Trophoblast cell (in vitro differentiated cells and primary cell): ENCODE results near the gene DNAH2.
A peak's percentile ranks its signal among the peaks of the same experiment; 100 is the strongest.

Experiments
- DNase-seq, 2 donors: peaks; one replicate each; pipeline ENCODE4 v3.0.0-alpha.2; 2016
- H2AFZ ChIP-seq: 2 replicates; pipeline ENCODE4 v1.6.1; 2013; ENCODE audit warnings: low read length, moderate library complexity, mild to moderate bottlenecking; ENCODE audit not compliant: insufficient read depth, poor library complexity
- H2AK5ac ChIP-seq: 2 replicates; pipeline ENCODE4 v1.6.1; 2013; ENCODE audit warnings: mild to moderate bottlenecking, low read length
- H2BK120ac ChIP-seq: 2 replicates; pipeline ENCODE4 v1.6.1; 2013; ENCODE audit warnings: low read length, mild to moderate bottlenecking, moderate library complexity; ENCODE audit not compliant: insufficient read depth, poor library complexity
- H2BK12ac ChIP-seq: 2 replicates; pipeline ENCODE4 v1.6.1; 2013; ENCODE audit warnings: mild to moderate bottlenecking, low read length, moderate library complexity
- H2BK5ac ChIP-seq: 2 replicates; pipeline ENCODE4 v1.6.1; 2013; ENCODE audit warnings: low read length, low read depth, moderate library complexity, mild to moderate bottlenecking; ENCODE audit not compliant: poor library complexity
- H3K14ac ChIP-seq: 2 replicates; pipeline ENCODE4 v1.6.1; 2013; ENCODE audit warnings: mild to moderate bottlenecking, low read length
- H3K18ac ChIP-seq: 2 replicates; pipeline ENCODE4 v1.6.1; 2013; ENCODE audit warnings: mild to moderate bottlenecking, low read length
- H3K23ac ChIP-seq: 2 replicates; pipeline ENCODE4 v1.6.1; 2013; ENCODE audit warnings: low read length
- H3K27ac ChIP-seq: 2 replicates; pipeline ENCODE4 v1.5.1; 2013; ENCODE audit warnings: low read depth, mild to moderate bottlenecking, inconsistent platforms, low read length, moderate library complexity
- H3K27me3 ChIP-seq: 2 replicates; pipeline ENCODE4 v1.6.1; 2013; ENCODE audit warnings: inconsistent platforms, mild to moderate bottlenecking, low read length, moderate library complexity; ENCODE audit not compliant: insufficient read depth
- H3K36me3 ChIP-seq, 2 experiments: 1 replicate in 1 of 2; 2 replicates in 1 of 2; pipeline ENCODE4 v1.6.1; 2013; ENCODE audit warnings: low read length in 2 of 2, mild to moderate bottlenecking in 2 of 2, moderate library complexity in 1 of 2; ENCODE audit not compliant: insufficient read depth in 2 of 2, control insufficient read depth in 1 of 2
- H3K4ac ChIP-seq: 2 replicates; pipeline ENCODE4 v1.6.1; 2013; ENCODE audit warnings: low read depth, mild to moderate bottlenecking, low read length, moderate library complexity
- H3K4me1 ChIP-seq, 2 experiments: 1 replicate in 1 of 2; 2 replicates in 1 of 2; pipeline ENCODE4 v1.6.1; 2013; ENCODE audit warnings: low read length in 2 of 2, mild to moderate bottlenecking in 2 of 2, moderate library complexity in 1 of 2; ENCODE audit not compliant: insufficient read depth in 2 of 2, control insufficient read depth in 1 of 2
- H3K4me2 ChIP-seq: 2 replicates; pipeline ENCODE4 v1.6.1; 2013; ENCODE audit warnings: inconsistent platforms, mild to moderate bottlenecking, low read length, moderate library complexity
- H3K4me3 ChIP-seq: 2 replicates; pipeline ENCODE4 v1.5.1; 2013; ENCODE audit warnings: mild to moderate bottlenecking, low read depth, low read length, inconsistent platforms
- H3K79me1 ChIP-seq: one replicate; pipeline ENCODE4 v1.6.1; 2013; ENCODE audit warnings: low read length
- H3K79me2 ChIP-seq: 2 replicates; pipeline ENCODE4 v1.6.1; 2013; ENCODE audit warnings: low read length, mild to moderate bottlenecking; ENCODE audit not compliant: control insufficient read depth, insufficient read depth, poor library complexity
- H3K9ac ChIP-seq: 2 replicates; pipeline ENCODE4 v1.6.1; 2013; ENCODE audit warnings: mild to moderate bottlenecking, low read length
- H3K9me3 ChIP-seq: 2 replicates; pipeline ENCODE4 v1.6.1; 2013; ENCODE audit warnings: low read depth, mild to moderate bottlenecking, control low read depth, inconsistent platforms, low read length; ENCODE audit not compliant: insufficient read depth
- H4K12ac ChIP-seq: 2 replicates; pipeline ENCODE4 v1.6.1; 2013; ENCODE audit warnings: low read depth, mild to moderate bottlenecking, low read length, moderate library complexity
- H4K8ac ChIP-seq: 2 replicates; pipeline ENCODE4 v1.6.1; 2013; ENCODE audit warnings: low read depth, mild to moderate bottlenecking, low read length, moderate library complexity
- H4K91ac ChIP-seq: one replicate; pipeline ENCODE4 v1.6.1; 2013; ENCODE audit warnings: low read depth, mild to moderate bottlenecking, low read length, moderate library complexity
- WGBS: extraction: QIAGEN DNeasy Blood & Tissue Kit; methylation state at CpG from one replicate; pipeline ENCODE4 v1.1.7; 2013; ENCODE audit warnings: missing lambda C conversion rate; ENCODE audit not compliant: insufficient read length, insufficient coverage; ENCODE audit errors: extremely low coverage; 5-methylcytosine and 5-hydroxymethylcytosine counted together

The DNAH2 gene

DNA sequence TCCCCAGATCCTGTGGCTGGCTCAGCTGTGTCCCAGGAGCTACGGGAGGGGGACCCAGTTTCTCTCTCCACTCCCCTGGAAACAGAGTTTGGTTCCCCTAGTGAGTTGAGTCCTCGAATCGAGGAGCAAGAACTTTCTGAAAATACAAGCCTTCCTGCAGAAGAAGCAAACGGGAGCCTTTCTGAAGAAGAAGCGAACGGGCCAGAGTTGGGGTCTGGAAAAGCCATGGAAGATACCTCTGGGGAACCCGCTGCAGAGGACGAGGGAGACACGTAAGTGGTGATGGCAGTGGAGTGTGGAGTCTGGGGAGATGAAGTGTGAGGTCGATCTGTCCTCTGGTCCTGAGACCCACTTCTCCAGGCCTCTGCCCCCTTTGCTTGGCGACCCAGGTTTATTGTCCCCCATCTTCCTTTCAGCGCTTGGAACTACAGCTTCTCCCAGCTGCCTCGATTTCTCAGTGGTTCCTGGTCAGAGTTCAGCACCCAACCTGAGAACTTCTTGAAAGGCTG lies 28.7 kb upstream of the DNAH2 start:
- Histone ChIP-seq H3K27me3 (no peaks in the 10 kb centered on the region), H3K9me3 (no peaks in the 10 kb centered on the region), H3K4me1 (peaks cover 4 to 12% of the 10 kb centered on the region in 2 experiments), H2BK5ac (no peak overlapping the region), H4K12ac (no peak overlapping the region), H3K4me3 (peak overlapping the region; percentile 80), H2BK120ac (no peak overlapping the region), H2AFZ (peak overlapping the region; percentile 53), H3K18ac (peak overlapping the region; percentile 30), H3K23ac (no peak overlapping the region), H3K79me2 (peaks cover 15% of the 10 kb centered on the region), H3K9ac (peak overlapping the region; percentile 83), H3K36me3 (peaks cover 2 to 5% of the 10 kb centered on the region in 2 experiments), H3K27ac (peak overlapping the region; percentile 20), H3K14ac (peak overlapping the region; percentile 7), H4K91ac (peak overlapping the region; percentile 23), H4K8ac (peak overlapping the region; percentile 51), H3K79me1 (peaks cover 20% of the 10 kb centered on the region), H2BK12ac (no peak overlapping the region), H3K4ac (peak overlapping the region; percentile 46), H3K4me2 (peak overlapping the region; percentile 91), H2AK5ac (no peak overlapping the region)
- DNase-seq, result no peak
- no CpG with 5 or more reads among the region's 13 CpGs for WGBS

DNA sequence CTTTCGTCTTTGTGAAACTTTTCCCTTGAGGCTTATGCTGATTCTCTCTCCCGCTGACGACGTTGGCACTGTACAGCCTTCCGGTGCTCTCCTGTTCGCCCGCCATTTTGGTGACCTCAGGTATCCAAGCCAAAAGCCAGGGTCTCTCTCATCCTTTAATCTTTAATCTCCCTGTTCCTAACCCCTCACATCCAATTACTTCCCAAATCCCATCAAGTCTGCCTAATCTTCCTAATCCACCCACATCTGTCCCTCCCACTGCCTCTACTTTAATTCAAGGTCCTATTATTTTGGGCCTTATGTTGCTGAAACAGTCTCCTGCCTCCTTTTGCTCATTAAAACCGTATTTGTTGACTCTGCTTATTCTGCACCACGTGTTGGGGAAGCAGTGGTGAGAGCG lies 22.0 kb upstream of the DNAH2 start:
- no peak overlapping the region for H3K18ac ChIP-seq
- H3K36me3 ChIP-seq, result peaks cover 6 to 14% of the 10 kb centered on the region in 2 experiments
- no peak overlapping the region for H2BK120ac ChIP-seq
- no peak overlapping the region for H4K91ac ChIP-seq
- no peak overlapping the region for H3K27ac ChIP-seq
- H2AK5ac ChIP-seq, result no peak overlapping the region
- no peak overlapping the region for H2AFZ ChIP-seq
- no peak overlapping the region for H3K14ac ChIP-seq
- H3K9ac ChIP-seq, result no peak overlapping the region
- no peak overlapping the region for H3K23ac ChIP-seq
- no CpG with 5 or more reads among the region's 10 CpGs for WGBS
- H3K4ac ChIP-seq, result no peak overlapping the region
- no peak for DNase-seq
- no peak overlapping the region for H3K4me2 ChIP-seq
- no peaks in the 10 kb centered on the region for H3K4me1 ChIP-seq
- H3K9me3 ChIP-seq, result no peaks in the 10 kb centered on the region
- H4K12ac ChIP-seq, result no peak overlapping the region
- no peak overlapping the region for H4K8ac ChIP-seq
- H2BK12ac ChIP-seq, result no peak overlapping the region
- H2BK5ac ChIP-seq, result no peak overlapping the region
- no peaks in the 10 kb centered on the region for H3K79me2 ChIP-seq
- no peaks in the 10 kb centered on the region for H3K27me3 ChIP-seq
- no peak overlapping the region for H3K4me3 ChIP-seq
- no peaks in the 10 kb centered on the region for H3K79me1 ChIP-seq

DNA sequence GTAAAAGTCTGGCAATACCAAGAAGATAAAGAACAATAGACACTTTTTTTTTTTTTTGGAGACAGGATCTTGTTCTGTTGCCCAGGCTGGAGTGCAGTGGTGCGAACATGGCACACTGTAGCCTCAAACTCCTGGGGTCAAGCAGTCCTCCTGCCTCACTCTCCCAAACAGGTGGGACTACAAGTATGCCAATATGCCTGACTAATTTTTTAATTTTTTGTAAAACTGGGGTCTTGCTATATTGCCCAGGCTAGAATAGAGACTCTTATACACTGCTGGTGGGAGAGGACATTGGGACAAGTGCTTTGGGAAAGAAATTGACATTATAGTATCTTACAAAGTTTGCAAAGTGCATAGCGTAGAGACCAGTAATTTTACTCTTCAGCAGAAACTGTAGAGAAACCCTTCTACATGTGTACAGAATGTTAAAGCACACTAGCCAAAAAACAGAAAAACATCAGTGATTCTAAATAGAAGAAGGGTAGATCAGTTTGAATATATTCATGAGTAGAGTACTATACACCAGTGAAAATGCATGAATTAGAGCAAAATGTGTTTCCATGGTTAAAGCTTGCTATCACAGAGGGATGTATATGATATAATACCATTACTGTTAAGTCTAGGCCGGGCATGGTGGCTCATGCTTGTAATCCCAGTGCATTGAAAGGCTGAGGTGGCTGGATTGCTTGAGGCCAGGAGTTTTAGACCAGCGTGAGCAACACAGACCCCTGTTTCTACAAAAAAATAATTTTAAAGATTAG lies 19.5 kb upstream of the DNAH2 start:
- no peak overlapping the region for H2BK120ac ChIP-seq
- no peaks in the 10 kb centered on the region for H3K79me2 ChIP-seq
- H3K18ac ChIP-seq, result no peak overlapping the region
- no peak overlapping the region for H3K4me3 ChIP-seq
- no peak overlapping the region for H3K23ac ChIP-seq
- no peak overlapping the region for H4K12ac ChIP-seq
- no peak overlapping the region for H4K8ac ChIP-seq
- no peak overlapping the region for H2AK5ac ChIP-seq
- no peaks in the 10 kb centered on the region for H3K79me1 ChIP-seq
- H2BK12ac ChIP-seq, result no peak overlapping the region
- no peaks in the 10 kb centered on the region for H3K9me3 ChIP-seq
- no peaks in the 10 kb centered on the region for H3K27me3 ChIP-seq
- peaks cover under 1 to 2% of the 10 kb centered on the region in 2 experiments for H3K4me1 ChIP-seq
- WGBS, result no CpG with 5 or more reads among the region's 4 CpGs
- H3K27ac ChIP-seq, result no peak overlapping the region
- H3K9ac ChIP-seq, result no peak overlapping the region
- no peak overlapping the region for H2BK5ac ChIP-seq
- H2AFZ ChIP-seq, result no peak overlapping the region
- H3K14ac ChIP-seq, result no peak overlapping the region
- DNase-seq, result no peak
- H4K91ac ChIP-seq, result no peak overlapping the region
- H3K4me2 ChIP-seq, result no peak overlapping the region
- peaks cover 21 to 26% of the 10 kb centered on the region in 2 experiments for H3K36me3 ChIP-seq
- H3K4ac ChIP-seq, result no peak overlapping the region

- no peak overlapping the region for H3K4me3 ChIP-seq
- no peak overlapping the region for H4K8ac ChIP-seq
- H2BK120ac ChIP-seq, result no peak overlapping the region
- no peak overlapping the region for H3K9ac ChIP-seq
- H2BK5ac ChIP-seq, result no peak overlapping the region
- peaks cover 2% of the 10 kb centered on the region for H3K27me3 ChIP-seq
- peaks cover 22% of the 10 kb centered on the region in 2 experiments for H3K36me3 ChIP-seq
- no peak overlapping the region for H3K14ac ChIP-seq
- no peak overlapping the region for H3K4ac ChIP-seq
- no peak overlapping the region for H4K12ac ChIP-seq
- no peak overlapping the region for H3K27ac ChIP-seq
- H3K23ac ChIP-seq, result no peak overlapping the region
- H3K4me2 ChIP-seq, result no peak overlapping the region
- no peak for DNase-seq
- no peak overlapping the region for H2AFZ ChIP-seq
- no peaks in the 10 kb centered on the region for H3K79me1 ChIP-seq
- no peaks in the 10 kb centered on the region for H3K79me2 ChIP-seq
- no peaks in the 10 kb centered on the region for H3K9me3 ChIP-seq
- no CpG with 5 or more reads among the region's 7 CpGs for WGBS
- no peak overlapping the region for H3K18ac ChIP-seq
- H3K4me1 ChIP-seq, result peaks cover 21% of the 10 kb centered on the region in 2 experiments
- no peak overlapping the region for H4K91ac ChIP-seq
- H2AK5ac ChIP-seq, result no peak overlapping the region
- no peak overlapping the region for H2BK12ac ChIP-seq
Observed at GRCh38 chr17:7700510-7700909, 17.0 kb upstream of the DNAH2 start.
